DOHH2 (cell line): ENCODE results near the gene EIF4B.

ENCODE experiments used
- H3F3A ChIP-seq: fragments of 200-600 bp; sonication (generic), shearing (Covaris generic); 2 replicates; pipeline ENCODE4 v1.6.0; 2016; ENCODE audit warnings: antibody characterized with exemption, mild to moderate bottlenecking; ENCODE audit not compliant: control insufficient read depth, insufficient read depth
- H3K27ac ChIP-seq: fragments of 200-600 bp; sonication (generic); 2 replicates; pipeline ENCODE4 v1.5.1; 2014; ENCODE audit warnings: low read depth, mild to moderate bottlenecking, low read length, moderate library complexity
- H3K27me3 ChIP-seq: fragments of 200-600 bp; sonication (generic); 2 replicates; pipeline ENCODE4 v1.6.1; 2014; ENCODE audit warnings: mild to moderate bottlenecking, low read length, mixed read lengths; ENCODE audit not compliant: control insufficient read depth
- H3K36me3 ChIP-seq: fragments of 200-600 bp; sonication (generic); 2 replicates; pipeline ENCODE4 v1.6.1; 2014; ENCODE audit warnings: mild to moderate bottlenecking, low read length, moderate library complexity, mixed read lengths; ENCODE audit not compliant: control insufficient read depth
- H3K4me1 ChIP-seq: fragments of 200-600 bp; sonication (generic); 2 replicates; pipeline ENCODE4 v1.6.1; 2014; ENCODE audit warnings: mild to moderate bottlenecking, low read length, mixed read lengths; ENCODE audit not compliant: control insufficient read depth
- H3K4me2 ChIP-seq: fragments of 200-600 bp; sonication (generic); 2 replicates; pipeline ENCODE4 v1.6.0; 2014; ENCODE audit warnings: mild to moderate bottlenecking, low read length, moderate library complexity
- H3K4me3 ChIP-seq: fragments of 200-600 bp; sonication (generic); 2 replicates; pipeline ENCODE4 v1.5.1; 2014; ENCODE audit warnings: mild to moderate bottlenecking, low read length, mixed read lengths
- H3K79me2 ChIP-seq: fragments of 200-600 bp; sonication (generic); 2 replicates; pipeline ENCODE4 v1.6.1; 2014; ENCODE audit warnings: mild to moderate bottlenecking, low read length, mixed read lengths; ENCODE audit not compliant: control insufficient read depth
- H3K9me2 ChIP-seq: fragments of 200-600 bp; sonication (generic); replicated peaks from 2 replicates; pipeline ENCODE4 v1.6.1; 2014; ENCODE audit warnings: mild to moderate bottlenecking, low read length, mixed read lengths; ENCODE audit not compliant: control insufficient read depth
- H3K9me3 ChIP-seq: fragments of 200-600 bp; sonication (generic); 2 replicates; pipeline ENCODE4 v1.6.1; 2014; ENCODE audit warnings: antibody characterized with exemption, low read length, mixed read lengths; ENCODE audit not compliant: control insufficient read depth, insufficient read depth
- H4K20me1 ChIP-seq: fragments of 200-600 bp; sonication (generic); 2 replicates; pipeline ENCODE4 v1.6.0; 2014; ENCODE audit warnings: low read depth, mild to moderate bottlenecking, antibody characterized with exemption, low read length, moderate library complexity; ENCODE audit not compliant: control insufficient read depth, insufficient read depth
- CTCF ChIP-seq: fragments of 200-600 bp; sonication (generic); IDR thresholded peaks from one replicate; pipeline ENCODE4 v1.5.1; 2014; ENCODE audit warnings: antibody characterized with exemption, mild to moderate bottlenecking, low read depth, low read length; ENCODE audit not compliant: poor library complexity, severe bottlenecking
- EZH2phosphoT487 ChIP-seq: fragments of 200-600 bp; sonication (generic); IDR thresholded peaks from 2 replicates; pipeline ENCODE4 v1.6.1; 2017; ENCODE audit warnings: borderline replicate concordance, mild to moderate bottlenecking, antibody characterized with exemption, low read length, moderate library complexity, mixed read lengths

Gene EIF4B

GRCh38 chr12:53039851-53040250 is 33.6 kb downstream of the EIF4B start:
- Histone ChIP-seq H3K36me3 (peaks cover 56% of the 10 kb centered on the region), H3K27ac (no peak overlapping the region), H3K4me1 (no peaks in the 10 kb centered on the region), H3K4me3 (no peak overlapping the region), H3K9me3 (no peaks in the 10 kb centered on the region), H3K79me2 (no peaks in the 10 kb centered on the region), H3F3A (peaks cover 44% of the 10 kb centered on the region), H3K27me3 (0 out of 2 replicates have a peak, but pooled peaks cover 3% of the 10 kb centered on the region), H4K20me1 (peaks cover 6% of the 10 kb centered on the region; the same call in 1 of the 2 replicates), H3K9me2 (no peaks in the 10 kb centered on the region), H3K4me2 (no peak overlapping the region)
- TF ChIP-seq CTCF (no peak), EZH2phosphoT487 (no peak)

GRCh38 chr12:53042607-53043454 is 36.6 kb downstream of the EIF4B start:
- TF ChIP-seq CTCF (no peak), EZH2phosphoT487 (no peak)
- H3K4me3 ChIP-seq, result no peak overlapping the region
- H3K79me2 ChIP-seq, result no peaks in the 10 kb centered on the region
- no peak overlapping the region for H3K27ac ChIP-seq
- peaks cover 6% of the 10 kb centered on the region; the same call in 1 of the 2 replicates for H4K20me1 ChIP-seq
- 0 out of 2 replicates have a peak, but pooled peaks cover 3% of the 10 kb centered on the region for H3K27me3 ChIP-seq
- H3K9me2 ChIP-seq, result no peaks in the 10 kb centered on the region
- H3K4me1 ChIP-seq, result peaks cover 13% of the 10 kb centered on the region
- H3K9me3 ChIP-seq, result no peaks in the 10 kb centered on the region
- peaks cover 31% of the 10 kb centered on the region for H3K36me3 ChIP-seq
- H3K4me2 ChIP-seq, result no peak overlapping the region
- peaks cover 37% of the 10 kb centered on the region for H3F3A ChIP-seq

- H3K27me3 ChIP-seq, result 0 out of 2 replicates have a peak, but pooled peaks cover 3% of the 10 kb centered on the region
- H3K79me2 ChIP-seq, result no peaks in the 10 kb centered on the region
- H3K4me3 ChIP-seq, result no peak overlapping the region
- no peak overlapping the region for H3K27ac ChIP-seq
- peaks cover 18% of the 10 kb centered on the region for H3K36me3 ChIP-seq
- peaks cover 22% of the 10 kb centered on the region for H3K4me1 ChIP-seq
- no peak for TF ChIP-seq CTCF
- TF ChIP-seq EZH2phosphoT487, result no peak
- no peaks in the 10 kb centered on the region for H3K9me2 ChIP-seq
- H3K9me3 ChIP-seq, result no peaks in the 10 kb centered on the region
- peaks cover 3% of the 10 kb centered on the region; the same call in 1 of the 2 replicates for H4K20me1 ChIP-seq
- H3F3A ChIP-seq, result peaks cover 27% of the 10 kb centered on the region
- no peak overlapping the region for H3K4me2 ChIP-seq
Observed at GRCh38 chr12:53044052-53044581, 37.9 kb downstream of the EIF4B start.
